HG03066 (cell line): ENCODE measurements around the gene PAM16.
"Not testable (repeated sequence)": the region's sequence is repeated elsewhere in the genome, so short reads cannot be mapped to it uniquely, and the experiment has no call there.

ENCODE experiments used
- ATAC-seq: cut with Tn5 transposase; IDR thresholded peaks from one replicate; pipeline ENCODE4 v1.9.1; 2021; ENCODE audit warnings: low read depth; ENCODE audit not compliant: unreplicated experiment

The PAM16 gene

GRCh38 chr16:4354512-4355409 lies 3.6 kb upstream of the PAM16 start:
- no peak for ATAC-seq

GRCh38 chr16:4353675-4354074 lies 2.6 kb upstream of the PAM16 start:
- no peak for ATAC-seq

GRCh38 chr16:4352843-4353242 lies 1.7 kb upstream of the PAM16 start:
- ATAC-seq, result no peak

- no peak for ATAC-seq
Observed at GRCh38 chr16:4351880-4352279, 759 bp upstream of the PAM16 start.

GRCh38 chr16:4350365-4350786 lies 745 bp downstream of the PAM16 start:
- no peak for ATAC-seq

- no peak for ATAC-seq
Observed at GRCh38 chr16:4349332-4349731, 1.8 kb downstream of the PAM16 start.

- ATAC-seq, result no peak
Observed at GRCh38 chr16:4347765-4348509, 3.2 kb downstream of the PAM16 start.

- no peak for ATAC-seq
Observed at GRCh38 chr16:4347010-4347409, 4.1 kb downstream of the PAM16 start.

- ATAC-seq, result no peak
Observed at GRCh38 chr16:4345836-4346781, 5.0 kb downstream of the PAM16 start.

- ATAC-seq, result no peak
Observed at GRCh38 chr16:4344983-4345835, 5.9 kb downstream of the PAM16 start.

GRCh38 chr16:4344300-4344982 lies 6.7 kb downstream of the PAM16 start:
- not testable (repeated sequence) for ATAC-seq

GRCh38 chr16:4342866-4343744 lies 8.0 kb downstream of the PAM16 start:
- ATAC-seq, result no peak

GRCh38 chr16:4341250-4341649 lies 9.9 kb downstream of the PAM16 start:
- ATAC-seq, result no peak

- ATAC-seq, result no peak
Observed at GRCh38 chr16:4340443-4340842, 10.7 kb downstream of the PAM16 start.

GRCh38 chr16:4339909-4340308 lies 11.2 kb downstream of the PAM16 start:
- no peak for ATAC-seq

GRCh38 chr16:4339455-4339854 lies 11.7 kb downstream of the PAM16 start:
- no peak for ATAC-seq

GRCh38 chr16:4338712-4339299 lies 12.3 kb downstream of the PAM16 start:
- ATAC-seq, result no peak

GRCh38 chr16:4338125-4338582 lies 13.0 kb downstream of the PAM16 start:
- ATAC-seq, result no peak
